ENCODE data around the gene HVCN1. TPM values are rescaled to one million over a fixed set of nuclear protein-coding genes. Genes with fewer than 3 reads are reported as not detected.
"Not testable (repeated sequence)": the region's sequence is repeated elsewhere in the genome, so short reads cannot be mapped to it uniquely, and the experiment has no call there.

Gene HVCN1
- total RNA-seq, 1 donor from 2014 or later = 0.33 TPM

DNA sequence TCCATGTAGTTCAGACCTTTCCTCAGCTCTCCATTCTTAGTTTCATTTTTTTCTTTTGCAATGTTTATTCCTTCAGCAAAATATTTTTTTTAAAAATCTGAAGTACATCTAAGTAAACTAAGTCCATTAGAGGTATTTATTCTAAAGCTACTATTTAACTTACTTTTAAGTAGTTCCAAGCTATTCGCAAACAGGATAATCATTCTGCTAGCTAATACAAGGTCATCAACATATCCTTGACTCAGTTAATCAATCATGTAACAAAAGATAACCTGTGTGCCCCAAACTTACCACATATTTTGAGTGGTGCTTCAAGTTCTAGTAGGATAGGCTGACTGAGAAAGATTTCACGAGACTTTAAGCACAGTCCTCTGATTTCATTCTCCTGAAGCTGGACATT lies 42.6 kb upstream of the HVCN1 start:
- DNase-seq (ENCODE audit: low read depth) = no peak
- no peaks in the 10 kb centered on the region for H3K36me3 ChIP-seq (ENCODE audit: control insufficient read depth, insufficient read depth, low read length)
- TF ChIP-seq, protein P1, sequence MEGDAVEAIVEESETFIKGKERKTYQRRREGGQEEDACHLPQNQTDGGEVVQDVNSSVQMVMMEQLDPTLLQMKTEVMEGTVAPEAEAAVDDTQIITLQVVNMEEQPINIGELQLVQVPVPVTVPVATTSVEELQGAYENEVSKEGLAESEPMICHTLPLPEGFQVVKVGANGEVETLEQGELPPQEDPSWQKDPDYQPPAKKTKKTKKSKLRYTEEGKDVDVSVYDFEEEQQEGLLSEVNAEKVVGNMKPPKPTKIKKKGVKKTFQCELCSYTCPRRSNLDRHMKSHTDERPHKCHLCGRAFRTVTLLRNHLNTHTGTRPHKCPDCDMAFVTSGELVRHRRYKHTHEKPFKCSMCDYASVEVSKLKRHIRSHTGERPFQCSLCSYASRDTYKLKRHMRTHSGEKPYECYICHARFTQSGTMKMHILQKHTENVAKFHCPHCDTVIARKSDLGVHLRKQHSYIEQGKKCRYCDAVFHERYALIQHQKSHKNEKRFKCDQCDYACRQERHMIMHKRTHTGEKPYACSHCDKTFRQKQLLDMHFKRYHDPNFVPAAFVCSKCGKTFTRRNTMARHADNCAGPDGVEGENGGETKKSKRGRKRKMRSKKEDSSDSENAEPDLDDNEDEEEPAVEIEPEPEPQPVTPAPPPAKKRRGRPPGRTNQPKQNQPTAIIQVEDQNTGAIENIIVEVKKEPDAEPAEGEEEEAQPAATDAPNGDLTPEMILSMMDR (IDR thresholded peaks at IDR 0.05; ENCODE audit: insufficient read depth, low read length, poor library complexity, severe bottlenecking) = no peak
- H3K4me3 ChIP-seq (ENCODE audit: low read depth, low read length) = no peak overlapping the region
- no peaks in the 10 kb centered on the region for H3K27me3 ChIP-seq (ENCODE audit: control insufficient read depth, insufficient read depth, low read length)

DNA sequence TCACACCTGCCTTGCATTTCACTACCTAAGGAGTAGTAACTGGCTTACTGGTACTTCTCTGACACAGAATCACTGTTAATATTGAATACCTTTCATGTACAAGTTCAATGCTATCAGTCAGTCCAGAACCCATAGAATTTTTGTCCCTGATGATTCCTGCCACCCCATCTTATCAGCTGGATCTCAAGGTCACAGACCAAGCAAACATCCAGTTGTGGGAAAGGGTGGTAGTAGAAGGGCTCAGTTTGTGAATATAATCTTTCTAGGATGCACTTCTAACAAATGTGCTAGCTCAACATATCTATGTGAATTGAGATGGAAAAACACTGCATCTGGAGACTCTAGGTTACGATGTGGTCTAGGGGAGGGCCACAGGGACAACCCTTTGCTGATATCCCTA lies 39.7 kb upstream of the HVCN1 start:
- no peak overlapping the region for H3K4me3 ChIP-seq (ENCODE audit: low read depth, low read length)
- TF ChIP-seq, protein P1 (IDR thresholded peaks at IDR 0.05; ENCODE audit: insufficient read depth, low read length, poor library complexity, severe bottlenecking) = no peak
- no peaks in the 10 kb centered on the region for H3K27me3 ChIP-seq (ENCODE audit: control insufficient read depth, insufficient read depth, low read length)
- H3K36me3 ChIP-seq (ENCODE audit: control insufficient read depth, insufficient read depth, low read length) = peaks cover 1% of the 10 kb centered on the region
- no peak for DNase-seq (ENCODE audit: low read depth)

DNA sequence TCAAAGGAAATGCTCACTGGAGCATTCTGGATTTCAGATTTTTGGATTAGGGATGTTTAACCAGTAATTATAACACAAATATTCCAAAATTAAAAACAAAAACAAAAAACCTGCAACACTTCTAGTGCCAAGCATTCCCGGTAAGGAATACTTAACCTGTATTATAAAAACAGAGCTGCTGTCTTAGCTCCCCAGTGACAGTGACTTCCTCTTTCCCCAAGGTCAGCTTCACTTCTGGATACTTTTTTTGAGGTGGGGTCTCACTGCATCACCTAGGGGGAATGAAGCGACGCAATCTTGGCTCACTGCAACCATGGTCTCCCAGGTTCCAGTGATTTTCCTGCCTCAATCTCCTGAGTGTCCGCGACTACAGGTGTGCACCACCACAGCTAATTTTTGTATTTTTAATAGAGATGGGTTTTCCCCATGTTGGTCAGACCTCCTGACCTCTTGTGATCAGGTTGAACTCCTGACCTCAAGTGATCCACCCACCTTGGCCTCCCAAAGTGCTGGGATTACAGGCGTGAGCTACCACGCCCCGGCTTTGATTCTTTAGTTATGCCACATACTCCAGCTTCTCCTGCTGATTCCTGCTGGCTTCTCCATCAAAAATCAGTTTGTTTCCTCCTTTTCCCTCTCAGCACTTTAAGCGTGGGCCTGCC lies 37.9 kb upstream of the HVCN1 start:
- DNase-seq (ENCODE audit: low read depth) = no peak
- H3K36me3 ChIP-seq (ENCODE audit: control insufficient read depth, insufficient read depth, low read length) = peaks cover 1% of the 10 kb centered on the region
- TF ChIP-seq, protein P1 (IDR thresholded peaks at IDR 0.05; ENCODE audit: insufficient read depth, low read length, poor library complexity, severe bottlenecking) = no peak

DNA sequence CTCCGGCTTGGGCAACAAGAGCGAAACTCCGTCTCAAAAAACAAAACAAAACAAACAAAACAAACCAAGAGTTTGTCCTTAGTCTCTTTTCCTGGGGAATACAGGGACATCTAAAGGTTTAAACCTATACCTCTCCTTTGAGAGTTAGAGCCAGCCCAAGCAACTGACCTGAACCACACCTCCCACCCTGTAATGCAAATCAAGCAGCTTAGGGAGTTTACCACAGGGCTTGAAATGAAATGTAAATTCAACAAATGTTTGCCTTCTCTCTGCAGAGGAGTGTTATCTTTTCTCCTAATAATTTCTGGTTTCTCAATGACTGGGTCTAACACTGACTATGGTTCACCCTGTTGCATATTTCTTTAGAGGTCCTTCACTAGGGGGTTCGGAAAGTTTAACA lies 37.1 kb upstream of the HVCN1 start:
- Histone ChIP-seq H3K4me3 (ENCODE audit: low read depth, low read length) (no peak overlapping the region), H3K36me3 (ENCODE audit: control insufficient read depth, insufficient read depth, low read length) (peaks cover 1% of the 10 kb centered on the region)

More for the DNA sequence above, 37.9 kb upstream of the HVCN1 start:
- Histone ChIP-seq H3K27me3 (ENCODE audit: control insufficient read depth, insufficient read depth, low read length) (no peaks in the 10 kb centered on the region), H3K4me3 (ENCODE audit: low read depth, low read length) (no peak overlapping the region)

DNA sequence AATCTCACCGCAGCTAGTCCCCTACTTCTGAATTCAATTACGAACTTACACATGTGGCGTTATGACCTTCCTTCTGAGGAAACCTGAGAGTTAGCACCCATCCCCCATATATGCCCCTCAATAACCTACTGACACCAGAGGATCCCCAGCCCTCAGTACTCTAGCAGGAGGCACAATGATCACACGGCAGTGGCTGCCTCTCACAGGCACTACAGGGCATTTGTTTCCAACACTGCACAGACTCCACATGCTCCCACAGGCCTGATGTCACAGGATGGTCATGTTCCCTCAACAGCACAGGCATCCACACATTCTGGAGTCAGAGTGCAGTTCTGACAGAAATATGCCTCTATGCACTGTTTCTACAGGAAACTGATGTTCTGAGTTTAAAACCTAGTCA lies 36.4 kb upstream of the HVCN1 start:
- Histone ChIP-seq H3K27me3 (ENCODE audit: control insufficient read depth, insufficient read depth, low read length) (no peaks in the 10 kb centered on the region), H3K4me3 (ENCODE audit: low read depth, low read length) (no peak overlapping the region), H3K36me3 (ENCODE audit: control insufficient read depth, insufficient read depth, low read length) (peaks cover 1% of the 10 kb centered on the region)
- TF ChIP-seq, protein P1 (IDR thresholded peaks at IDR 0.05; ENCODE audit: insufficient read depth, low read length, poor library complexity, severe bottlenecking) = no peak
- DNase-seq (ENCODE audit: low read depth) = no peak

More for the DNA sequence above, 37.1 kb upstream of the HVCN1 start:
- TF ChIP-seq, protein P1 (IDR thresholded peaks at IDR 0.05; ENCODE audit: insufficient read depth, low read length, poor library complexity, severe bottlenecking) = no peak
- DNase-seq (ENCODE audit: low read depth) = no peak
- H3K27me3 ChIP-seq (ENCODE audit: control insufficient read depth, insufficient read depth, low read length) = no peaks in the 10 kb centered on the region

DNA sequence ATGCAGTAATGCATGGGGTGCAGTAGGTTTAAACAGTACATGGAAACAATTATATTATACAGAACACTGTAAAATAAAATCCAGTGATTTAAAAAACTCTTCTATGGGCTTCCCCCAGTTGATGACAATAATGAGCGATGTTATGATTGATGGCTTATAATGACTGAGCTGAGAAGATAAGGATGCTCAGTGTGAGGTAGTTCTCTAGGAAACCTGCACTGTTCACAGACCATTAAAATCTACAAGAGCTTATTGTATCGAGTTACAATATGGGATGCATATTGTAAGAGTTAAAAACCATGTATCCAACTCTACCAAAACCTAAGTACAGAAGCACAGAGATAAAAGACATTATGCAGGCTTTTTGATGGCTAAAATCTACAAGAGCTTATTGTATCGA lies 34.0 kb upstream of the HVCN1 start:
- not testable (repeated sequence) for H3K4me3 ChIP-seq (ENCODE audit: low read depth, low read length); H3K36me3 ChIP-seq (ENCODE audit: control insufficient read depth, insufficient read depth, low read length); DNase-seq (ENCODE audit: low read depth); H3K27me3 ChIP-seq (ENCODE audit: control insufficient read depth, insufficient read depth, low read length)

Measured in kidney epithelial cell (primary cell).